B cell (primary cell): ENCODE data around the gene IGSF9B. TPM values are rescaled to one million over a fixed set of nuclear protein-coding genes. Genes with fewer than 3 reads are reported as not detected.

Experiments
- ATAC-seq: fragments of 200-7000 bp; cut with Tn5 transposase; one replicate; pipeline ENCODE4 v1.10.0; 2021; ENCODE audit warnings: low read depth, mild to moderate bottlenecking, moderate number of reproducible peaks, moderate library complexity
- CTCF ChIA-PET: fragments of 350-600 bp; sonication (Branson Sonifier 250); formaldehyde crosslinking; loops from one replicate; lab custom pipeline; 2021; ENCODE audit warnings: antibody characterized with exemption, inconsistent platforms; lab: Charles Lee
- POLR2A ChIA-PET: fragments of 350-600 bp; sonication (Branson Sonifier 250); formaldehyde crosslinking; loops from one replicate; lab custom pipeline; 2021; ENCODE audit warnings: antibody characterized with exemption; lab: Charles Lee
- DNase-seq: peaks from one replicate; pipeline ENCODE4 v3.0.0; 2013
- H2AFZ ChIP-seq: 2 replicates; pipeline ENCODE4 v1.6.1; 2012; ENCODE audit warnings: mild to moderate bottlenecking, low read depth, low read length; ENCODE audit not compliant: insufficient read depth, poor library complexity, severe bottlenecking
- H3K27ac ChIP-seq, 2 donors: 1 replicate in 1 of 2; 2 replicates in 1 of 2; pipeline ENCODE4 v1.5.1; 2012 to 2013; ENCODE audit warnings: low read length in 2 of 2, mild to moderate bottlenecking in 2 of 2, moderate library complexity in 1 of 2
- H3K27me3 ChIP-seq, 4 experiments: fragments of 200-600 bp in 1 of 4; sonication (generic) in 1 of 4; replicated peaks in 1 of 4; 1 replicate in 2 of 4; 2 replicates in 2 of 4; pipeline versions ENCODE4 v1.6.1 to v1.7.0; 2013 to 2016; ENCODE audit warnings: low read length in 3 of 4, mild to moderate bottlenecking in 2 of 4, mixed read lengths in 1 of 4, moderate library complexity in 1 of 4; ENCODE audit not compliant: insufficient read depth in 4 of 4, control insufficient read depth in 3 of 4; ENCODE audit errors: control extremely low read depth in 1 of 4
- H3K36me3 ChIP-seq, 2 experiments: replicated peaks in 1 of 2; 1 replicate in 1 of 2; 2 replicates in 1 of 2; pipeline versions ENCODE4 v1.6.1 to v1.7.1; 2013; ENCODE audit warnings: low read length in 1 of 2; ENCODE audit not compliant: insufficient read depth in 2 of 2, control insufficient read depth in 1 of 2; ENCODE audit errors: control extremely low read depth in 1 of 2, extremely low read depth in 1 of 2
- H3K4me1 ChIP-seq, 2 donors: fragments of 200-600 bp in 1 of 2; sonication (generic) in 1 of 2; 1 replicate in 1 of 2; 2 replicates in 1 of 2; pipeline versions ENCODE4 v1.5.1 to v1.6.1; 2013 to 2017; ENCODE audit warnings: low read length in 2 of 2; ENCODE audit not compliant: control insufficient read depth in 2 of 2, insufficient read depth in 2 of 2
- H3K4me2 ChIP-seq: replicated peaks from 2 replicates; pipeline ENCODE3; 2012; ENCODE audit warnings: mild to moderate bottlenecking, low read depth, low read length; ENCODE audit not compliant: poor library complexity, severe bottlenecking
- H3K4me3 ChIP-seq, 5 experiments: fragments of 200-600 bp in 1 of 5; sonication (generic) in 1 of 5; 1 replicate in 3 of 5; 2 replicates in 2 of 5; pipeline versions ENCODE4 v1.5.1 to v1.7.0; 2011 to 2016; ENCODE audit warnings: low read length in 4 of 5, mild to moderate bottlenecking in 4 of 5, low read depth in 2 of 5, control low read depth in 1 of 5, moderate library complexity in 1 of 5; ENCODE audit not compliant: insufficient read depth in 1 of 5; ENCODE audit errors: control extremely low read depth in 1 of 5, extremely low read depth in 1 of 5
- H3K79me2 ChIP-seq: fragments of 200-600 bp; sonication (generic); one replicate; pipeline ENCODE4 v1.6.0; 2016; ENCODE audit warnings: low read length; ENCODE audit not compliant: control insufficient read depth, insufficient read depth
- H3K9ac ChIP-seq: fragments of 200-600 bp; sonication (generic); 2 replicates; pipeline ENCODE4 v1.6.1; 2017; ENCODE audit warnings: mild to moderate bottlenecking, low read length, moderate library complexity
- H3K9me3 ChIP-seq, 3 donors: one replicate each; pipeline versions ENCODE4 v1.6.1 to v1.7.1; 2013; ENCODE audit warnings: low read length in 2 of 3; ENCODE audit not compliant: control insufficient read depth in 2 of 3, insufficient read depth in 1 of 3; ENCODE audit errors: control extremely low read depth in 1 of 3
- H4K20me1 ChIP-seq: 2 replicates; pipeline ENCODE4 v1.6.0; 2012; ENCODE audit warnings: mild to moderate bottlenecking, low read length; ENCODE audit not compliant: insufficient read depth, control insufficient read depth, poor library complexity, severe bottlenecking
- H3K27ac Mint-ChIP-seq: one replicate; pipeline ENCODE4 v1.8.0; 2021; ENCODE audit warnings: mixed read lengths
- H3K27me3 Mint-ChIP-seq: one replicate; pipeline ENCODE4 v1.8.0; 2021; ENCODE audit warnings: mixed read lengths
- H3K4me1 Mint-ChIP-seq: one replicate; pipeline ENCODE4 v1.8.0; 2021; ENCODE audit warnings: mixed read lengths
- H3K4me3 Mint-ChIP-seq: one replicate; pipeline ENCODE4 v1.8.0; 2021; ENCODE audit warnings: mixed read lengths
- H3K9me3 Mint-ChIP-seq: one replicate; pipeline ENCODE4 v1.8.0; 2022; ENCODE audit warnings: mixed read lengths; ENCODE audit not compliant: insufficient read depth
- CTCF ChIP-seq: fragments of 200-600 bp; IDR thresholded peaks from one replicate; pipeline ENCODE4 v1.8.0; 2022; ENCODE audit warnings: antibody characterized with exemption, mild to moderate bottlenecking
- EZH2 ChIP-seq: IDR thresholded peaks from 2 replicates; pipeline ENCODE4 v1.6.1; 2012; ENCODE audit warnings: borderline replicate concordance, low read depth, mild to moderate bottlenecking, moderate library complexity, low read length; ENCODE audit not compliant: insufficient read depth, poor library complexity, severe bottlenecking
- WGBS: methylation state at CpG from one replicate; pipeline ENCODE4 v1.1.5; 2013; ENCODE audit warnings: missing lambda C conversion rate; ENCODE audit not compliant: insufficient coverage; 5-methylcytosine and 5-hydroxymethylcytosine counted together
- intact Hi-C: fragments of 100-400 bp; cut with micrococcal nuclease; formaldehyde crosslinking; loops from one replicate; pipeline ENCODE4 v1.10.0; 2022
- polyA plus RNA-seq: library from polyadenylated mRNA; depleted of rRNA; stranded (reverse); fragments of >200 nt; gene quantifications from 2 replicates; pipeline ENCODE4 v1.2.3, GENCODE V29; 2012
- total RNA-seq, 2 donors: library from RNA; stranded (reverse); fragments of 120-200 nt in 1 of 2; gene quantifications; 1 replicate in 1 of 2; 2 replicates in 1 of 2; pipeline versions ENCODE4 v1.2.3 to v1.2.4, GENCODE V29; 2013 to 2022

Gene IGSF9B
- total and polyA plus RNA-seq, 2 donors (not counting 1 experiment from before 2014, with no cell fraction given) = 0.15 to 0.37 TPM

DNA sequence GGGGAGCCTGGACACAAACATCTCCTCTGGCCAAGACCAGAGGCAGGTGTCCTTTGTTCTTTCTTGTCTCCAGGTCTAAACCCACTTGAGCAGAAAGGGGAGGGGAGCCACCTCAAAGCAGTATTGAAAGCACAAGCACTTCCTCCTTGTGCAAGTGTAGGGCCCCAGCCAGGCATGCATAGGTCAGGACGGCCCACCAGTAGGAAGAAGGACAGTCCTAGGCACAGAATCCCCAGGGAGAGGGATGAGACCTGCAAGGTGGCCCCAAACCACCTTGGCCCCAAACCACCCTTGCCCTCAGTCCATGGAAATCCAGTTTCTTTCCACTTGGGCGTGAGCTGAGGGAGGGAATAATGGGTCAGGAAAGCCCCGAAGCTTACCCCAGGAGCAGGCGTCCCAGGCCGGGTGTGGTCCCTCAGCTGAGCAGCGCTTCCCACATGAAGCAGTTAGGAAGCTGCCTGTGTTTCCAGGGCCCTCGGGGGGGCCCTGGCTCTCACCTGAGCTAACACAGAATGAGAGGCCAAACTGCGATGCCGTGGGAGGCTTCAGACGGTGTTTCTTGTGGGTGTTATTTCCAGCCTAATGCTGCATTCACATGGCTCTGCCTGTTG, 20.4 kb upstream of the IGSF9B start:
- peaks cover 3% of the 10 kb centered on the region for H3K4me1 Mint-ChIP-seq
- no peak overlapping the region for H2AFZ ChIP-seq
- WGBS = 67% methylated on average over 8 of the region's 10 CpGs
- H4K20me1 ChIP-seq = no peaks in the 10 kb centered on the region
- H3K9me3 ChIP-seq = no peaks in the 10 kb centered on the region
- no peak overlapping the region for H3K27ac Mint-ChIP-seq
- no peak for DNase-seq
- peaks cover 0 to 3% (median 0%) of the 10 kb centered on the region in 4 experiments for H3K27me3 ChIP-seq
- H3K9me3 Mint-ChIP-seq = no peaks in the 10 kb centered on the region
- ChIA-PET POLR2A (no interaction called here), CTCF (no interaction called here)
- H3K4me1 ChIP-seq = no peaks in the 10 kb centered on the region
- no peak for TF ChIP-seq CTCF
- no peak for TF ChIP-seq EZH2
- H3K4me2 ChIP-seq = no peak overlapping the region
- no peak overlapping the region for H3K27ac ChIP-seq
- intact Hi-C loops = no loop called here
- ATAC-seq = no peak
- H3K79me2 ChIP-seq = no peaks in the 10 kb centered on the region
- no peak overlapping the region for H3K9ac ChIP-seq
- H3K4me3 ChIP-seq = no peak overlapping the region
- no peak overlapping the region for H3K4me3 Mint-ChIP-seq
- peaks cover 49% of the 10 kb centered on the region for H3K27me3 Mint-ChIP-seq
- no peaks in the 10 kb centered on the region for H3K36me3 ChIP-seq

DNA sequence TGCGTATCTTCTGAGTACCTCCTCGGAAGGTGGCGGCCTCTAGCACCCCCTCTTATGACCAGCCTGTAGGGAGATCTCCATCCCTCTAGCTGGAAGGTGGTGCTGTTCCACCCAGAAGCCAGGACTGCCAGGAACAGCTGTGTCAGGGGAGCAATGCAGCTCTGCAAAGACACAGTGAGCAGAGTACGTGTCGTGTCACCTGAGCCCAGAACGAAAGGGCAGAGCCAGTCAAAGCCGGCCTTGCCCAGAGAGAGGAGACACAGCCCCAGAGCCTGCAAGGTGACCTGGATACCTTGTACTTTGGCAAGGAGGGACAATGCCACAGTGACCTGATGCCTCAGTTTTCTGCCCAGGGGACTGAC, 18.7 kb upstream of the IGSF9B start:
- Mint-ChIP-seq H3K27ac (no peak overlapping the region), H3K27me3 (peaks cover 43% of the 10 kb centered on the region), H3K4me3 (no peak overlapping the region), H3K9me3 (no peaks in the 10 kb centered on the region), H3K4me1 (peaks cover 3% of the 10 kb centered on the region)
- ChIA-PET POLR2A (no interaction called here), CTCF (no interaction called here)
- no peak overlapping the region for H3K27ac ChIP-seq
- H3K36me3 ChIP-seq = no peaks in the 10 kb centered on the region
- no peaks in the 10 kb centered on the region for H3K4me1 ChIP-seq
- H3K9me3 ChIP-seq = no peaks in the 10 kb centered on the region
- intact Hi-C loops = no loop called here
- no peak for ATAC-seq
- no peak overlapping the region for H3K4me3 ChIP-seq
- no peak overlapping the region for H3K9ac ChIP-seq
- H3K4me2 ChIP-seq = no peak overlapping the region
- no peaks in the 10 kb centered on the region for H3K79me2 ChIP-seq
- peaks cover 0 to 3% (median 0%) of the 10 kb centered on the region in 4 experiments for H3K27me3 ChIP-seq
- no peak overlapping the region for H2AFZ ChIP-seq
- no peak for TF ChIP-seq CTCF
- DNase-seq = no peak
- H4K20me1 ChIP-seq = no peaks in the 10 kb centered on the region
- 92% methylated on average over 6 of the region's 7 CpGs for WGBS
